Left lung (tissue), 10 donors: ENCODE data around the gene PRKN. TPM values are rescaled to one million over a fixed set of nuclear protein-coding genes. Genes with fewer than 3 reads are reported as not detected.

Experiments
- ATAC-seq: fragments of 200-7000 bp; cut with Tn5 transposase; one replicate; pipeline ENCODE4 v1.9.1; 2020; ENCODE audit warnings: moderate library complexity
- DNase-seq, 4 donors: peaks; one replicate each; pipeline ENCODE4 v3.0.0-alpha.2; 2013 to 2020
- H3K27ac ChIP-seq, 2 donors: fragments of 200-600 bp; sonication (generic) in 1 of 2; one replicate each; pipeline versions ENCODE4 v1.5.0 to v1.8.0; 2020 to 2021
- H3K27me3 ChIP-seq, 2 donors: fragments of 200-600 bp; sonication (generic) in 1 of 2; one replicate each; pipeline versions ENCODE4 v1.5.0 to v1.8.0; 2020 to 2021
- H3K36me3 ChIP-seq, 2 donors: fragments of 200-600 bp; sonication (generic) in 1 of 2; one replicate each; pipeline versions ENCODE4 v1.5.0 to v1.8.0; 2020 to 2021
- H3K4me1 ChIP-seq, 2 donors: fragments of 200-600 bp; one replicate each; pipeline ENCODE4 v1.8.0; 2021
- H3K4me3 ChIP-seq, 2 donors: fragments of 200-600 bp; sonication (generic) in 1 of 2; one replicate each; pipeline versions ENCODE4 v1.5.0 to v1.8.0; 2020 to 2021; ENCODE audit warnings: mild to moderate bottlenecking in 1 of 2
- H3K9me3 ChIP-seq, 2 donors: fragments of 200-600 bp; sonication (generic) in 1 of 2; one replicate each; pipeline versions ENCODE4 v1.5.0 to v1.8.0; 2020 to 2021
- CTCF ChIP-seq, 2 donors: fragments of 200-600 bp; sonication (generic) in 1 of 2; IDR thresholded peaks; one replicate each; pipeline versions ENCODE4 v1.5.0 to v1.8.0; 2021; ENCODE audit warnings: antibody characterized with exemption in 2 of 2
- intact Hi-C, 2 donors: fragments of 100-400 bp; cut with DNase I; formaldehyde crosslinking; loops; one replicate each; pipeline versions ENCODE4 v1.11.2 to v1.14.2; 2022
- polyA plus RNA-seq, 6 donors: library from polyadenylated mRNA; unstranded; fragments of 120-200 nt; gene quantifications; one replicate each; pipeline ENCODE4 v1.2.1, GENCODE V29; 2013; ENCODE audit not compliant: insufficient read length in 6 of 6
- total RNA-seq, 2 donors: library from RNA; stranded (reverse); fragmentation: NEBNext Ultra II Directional; extraction: Animal tissue kit (Norgen Biotek cat#: 25700); gene quantifications; one replicate each; pipeline ENCODE4 v1.2.1, GENCODE V29; 2021
- donor health status: DM: no; HTN: yes; CAD: no.
- donor health status: DM: no; HTN: no; CAD: no.

The PRKN gene
- total and polyA plus RNA-seq, 8 donors, result 1.9 to 4.3 (median 2.5) TPM

GRCh38 chr6:162315291-162315690 is 412.3 kb downstream of the PRKN start:
- intact Hi-C loops, result no loop called here
- no peak for TF ChIP-seq CTCF (IDR thresholded peaks at IDR 0.05)
- no peaks in the 10 kb centered on the region for H3K9me3 ChIP-seq
- H3K27me3 ChIP-seq, result no peaks in the 10 kb centered on the region
- H3K4me3 ChIP-seq, result no peak overlapping the region
- DNase-seq (no peak), ATAC-seq (no peak)
- H3K4me1 ChIP-seq, result no peaks in the 10 kb centered on the region
- H3K27ac ChIP-seq, result no peak overlapping the region
- no peaks in the 10 kb centered on the region for H3K36me3 ChIP-seq

GRCh38 chr6:162313922-162314660 is 413.5 kb downstream of the PRKN start:
- Histone ChIP-seq H3K27me3 (no peaks in the 10 kb centered on the region), H3K4me1 (no peaks in the 10 kb centered on the region), H3K4me3 (no peak overlapping the region), H3K27ac (no peak overlapping the region), H3K36me3 (no peaks in the 10 kb centered on the region), H3K9me3 (no peaks in the 10 kb centered on the region)
- ATAC-seq (no peak), DNase-seq (no peak)
- TF ChIP-seq CTCF (IDR thresholded peaks at IDR 0.05), result no peak
- intact Hi-C loops, result no loop called here

- no peak for DNase-seq
- H3K36me3 ChIP-seq, result no peaks in the 10 kb centered on the region
- no peaks in the 10 kb centered on the region for H3K27me3 ChIP-seq
- TF ChIP-seq CTCF (IDR thresholded peaks at IDR 0.05), result no peak
- ATAC-seq, result no peak
- peaks cover 0 to 3% of the 10 kb centered on the region in 2 donors for H3K9me3 ChIP-seq
- no peak overlapping the region for H3K4me3 ChIP-seq
- H3K27ac ChIP-seq, result no peak overlapping the region
- intact Hi-C loops, result no loop called here
- H3K4me1 ChIP-seq, result no peaks in the 10 kb centered on the region
Measured at GRCh38 chr6:162307865-162308264, 419.7 kb downstream of the PRKN start.

GRCh38 chr6:162306616-162307015 is 420.9 kb downstream of the PRKN start:
- Histone ChIP-seq H3K9me3 (peaks cover 0 to 3% of the 10 kb centered on the region in 2 donors), H3K27me3 (no peaks in the 10 kb centered on the region), H3K27ac (no peak overlapping the region), H3K4me3 (no peak overlapping the region), H3K4me1 (no peaks in the 10 kb centered on the region), H3K36me3 (no peaks in the 10 kb centered on the region)
- ATAC-seq (no peak), DNase-seq (no peak)
- intact Hi-C loops, result no loop called here
- TF ChIP-seq CTCF (IDR thresholded peaks at IDR 0.05), result no peak

GRCh38 chr6:162301128-162301527 is 426.4 kb downstream of the PRKN start:
- Histone ChIP-seq H3K4me1 (no peaks in the 10 kb centered on the region), H3K4me3 (no peak overlapping the region), H3K9me3 (no peaks in the 10 kb centered on the region), H3K36me3 (no peaks in the 10 kb centered on the region), H3K27ac (no peak overlapping the region), H3K27me3 (no peaks in the 10 kb centered on the region)
- DNase-seq, result no peak
- intact Hi-C loops, result no loop called here
- ATAC-seq, result no peak
- no peak for TF ChIP-seq CTCF (IDR thresholded peaks at IDR 0.05)
